Ascending aorta (tissue), 2 donors: Measurements from ENCODE around the gene KCNAB1. TPM values are rescaled to one million over a fixed set of nuclear protein-coding genes. Genes with fewer than 3 reads are reported as not detected.

ENCODE experiments used
- DNase-seq, 2 donors: peaks; one replicate each; pipeline ENCODE4 v3.0.0-alpha.2; 2019; ENCODE audit warnings: low spot score in 2 of 2
- H3K27ac ChIP-seq, 2 donors: fragments of 200-600 bp; sonication (generic); one replicate each; pipeline ENCODE4 v1.5.1; 2016 to 2017; ENCODE audit warnings: mild to moderate bottlenecking in 1 of 2
- H3K27me3 ChIP-seq: fragments of 200-600 bp; sonication (generic); one replicate; pipeline ENCODE4 v1.5.1; 2017
- H3K36me3 ChIP-seq, 2 donors: fragments of 200-600 bp; sonication (generic); one replicate each; pipeline ENCODE4 v1.5.1; 2016
- H3K4me1 ChIP-seq, 2 donors: fragments of 200-600 bp; sonication (generic); one replicate each; pipeline ENCODE4 v1.5.1; 2016 to 2017; ENCODE audit warnings: mild to moderate bottlenecking in 1 of 2
- H3K4me3 ChIP-seq, 2 donors: fragments of 200-600 bp; sonication (generic); one replicate each; pipeline ENCODE4 v1.5.1; 2016 to 2017; ENCODE audit warnings: mild to moderate bottlenecking in 1 of 2
- H3K9me3 ChIP-seq, 2 donors: fragments of 200-600 bp; sonication (generic); one replicate each; pipeline ENCODE4 v1.5.1; 2016
- CTCF ChIP-seq, 3 experiments: fragments of 200-600 bp in 2 of 3; fragments of 450-650 bp in 1 of 3; sonication (generic) in 2 of 3; IDR thresholded peaks; one replicate each; pipeline ENCODE4 v1.5.1; 2016 to 2019; ENCODE audit warnings: antibody characterized with exemption in 3 of 3, mild to moderate bottlenecking in 1 of 3, moderate library complexity in 1 of 3
- intact Hi-C: fragments of 100-400 bp; cut with DNase I; formaldehyde crosslinking; loops from one replicate; pipeline ENCODE4 v1.15.1; 2023
- total RNA-seq: library from RNA; depleted of rRNA; stranded (reverse); fragments of >200 nt; gene quantifications from one replicate; pipeline ENCODE4 v1.1.0, GENCODE V29; 2016

The KCNAB1 gene
- total RNA-seq, 1 donor from 2014 or later, result 15.1 TPM

DNA sequence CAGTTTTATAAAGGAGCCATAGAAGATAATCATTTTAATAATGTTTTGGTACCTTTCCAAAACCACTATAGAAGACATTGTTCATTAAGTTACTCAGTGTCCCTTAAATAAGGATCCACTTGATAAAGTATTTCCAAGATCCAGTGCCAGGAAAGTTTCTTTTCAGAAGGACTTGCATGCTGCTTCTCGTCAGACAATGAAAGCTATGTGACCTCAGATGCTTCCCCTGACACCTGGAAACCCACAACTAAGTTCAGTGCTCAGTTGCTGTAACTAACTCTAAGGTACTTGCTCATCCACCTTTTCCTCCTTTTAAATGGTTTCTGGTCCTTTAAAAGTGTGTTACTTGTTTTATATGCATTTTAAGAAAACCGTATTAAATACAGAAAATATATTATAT is 427.3 kb downstream of the KCNAB1 start:
- Histone ChIP-seq H3K27ac (no peak overlapping the region), H3K27me3 (no peaks in the 10 kb centered on the region), H3K4me1 (peaks cover 0 to 20% of the 10 kb centered on the region in 2 donors), H3K4me3 (no peak overlapping the region), H3K9me3 (no peaks in the 10 kb centered on the region), H3K36me3 (peaks cover 11 to 55% of the 10 kb centered on the region in 2 donors)
- intact Hi-C loops, result no loop called here
- no peak for DNase-seq
- TF ChIP-seq CTCF (IDR thresholded peaks at IDR 0.05), result no peak

GRCh38 chr3:156548041-156548687 is 427.8 kb downstream of the KCNAB1 start:
- Histone ChIP-seq H3K27me3 (no peaks in the 10 kb centered on the region), H3K27ac (peak overlapping the region in 1 of 2 donors; percentile 17), H3K9me3 (no peaks in the 10 kb centered on the region), H3K4me3 (no peak overlapping the region), H3K36me3 (peaks cover 11 to 55% of the 10 kb centered on the region in 2 donors), H3K4me1 (peaks cover 0 to 20% of the 10 kb centered on the region in 2 donors)
- TF ChIP-seq CTCF (IDR thresholded peaks at IDR 0.05), result no peak
- intact Hi-C loops, result no loop called here
- no peak for DNase-seq

- Histone ChIP-seq H3K27me3 (no peaks in the 10 kb centered on the region), H3K4me1 (peaks cover 0 to 14% of the 10 kb centered on the region in 2 donors), H3K27ac (no peak overlapping the region), H3K36me3 (peaks cover 11 to 49% of the 10 kb centered on the region in 2 donors), H3K4me3 (no peak overlapping the region), H3K9me3 (no peaks in the 10 kb centered on the region)
- no peak for DNase-seq
- TF ChIP-seq CTCF (IDR thresholded peaks at IDR 0.05), result no peak
- intact Hi-C loops, result no loop called here
Observed at GRCh38 chr3:156548902-156549301, 428.5 kb downstream of the KCNAB1 start.

GRCh38 chr3:156551261-156551660 is 430.9 kb downstream of the KCNAB1 start:
- peaks cover 0 to 14% of the 10 kb centered on the region in 2 donors for H3K4me1 ChIP-seq
- TF ChIP-seq CTCF (IDR thresholded peaks at IDR 0.05), result no peak
- DNase-seq, result no peak
- H3K4me3 ChIP-seq, result no peak overlapping the region
- H3K27me3 ChIP-seq, result no peaks in the 10 kb centered on the region
- peak overlapping the region in 1 of 2 donors; percentile 36 for H3K27ac ChIP-seq
- intact Hi-C loops, result loop anchor here (5.0 kb wide), 1 partner anchor 581 kb away; no protein-coding TSS in a partner anchor
- H3K36me3 ChIP-seq, result peaks cover 11 to 40% of the 10 kb centered on the region in 2 donors
- no peaks in the 10 kb centered on the region for H3K9me3 ChIP-seq

- Histone ChIP-seq H3K4me3 (peak overlapping the region in 1 of 2 donors; percentile 95), H3K27ac (peak overlapping the region in 1 of 2 donors; percentile 36), H3K36me3 (peaks cover 11 to 35% of the 10 kb centered on the region in 2 donors), H3K9me3 (no peaks in the 10 kb centered on the region), H3K27me3 (no peaks in the 10 kb centered on the region), H3K4me1 (peaks cover 0 to 14% of the 10 kb centered on the region in 2 donors)
- no peak for TF ChIP-seq CTCF (IDR thresholded peaks at IDR 0.05)
- intact Hi-C loops, result loop anchor here (5.0 kb wide), 1 partner anchor 581 kb away; no protein-coding TSS in a partner anchor
- no peak for DNase-seq
Observed at GRCh38 chr3:156551746-156552145, 431.4 kb downstream of the KCNAB1 start.
